Uterus (tissue), 4 donors: ENCODE results near the gene KSR2. TPM values are rescaled to one million over a fixed set of nuclear protein-coding genes. Genes with fewer than 3 reads are reported as not detected.

Experiments
- DNase-seq, 2 donors: peaks; one replicate each; pipeline ENCODE4 v3.0.0-alpha.2; 2019 to 2020
- H3K27ac ChIP-seq, 2 donors: fragments of 200-600 bp; sonication (generic); 1 replicate in 1 of 2; 2 replicates in 1 of 2; pipeline ENCODE4 v1.5.1; 2016 to 2018
- H3K27me3 ChIP-seq, 2 donors: fragments of 200-600 bp; sonication (generic); one replicate each; pipeline ENCODE4 v1.5.1; 2018 to 2019; ENCODE audit warnings: control low read depth in 1 of 2
- H3K36me3 ChIP-seq, 2 donors: fragments of 200-600 bp; sonication (generic); one replicate each; pipeline ENCODE4 v1.5.1; 2019; ENCODE audit warnings: control low read depth in 1 of 2
- H3K4me1 ChIP-seq, 2 donors: fragments of 200-600 bp; sonication (generic); one replicate each; pipeline ENCODE4 v1.5.1; 2018 to 2019; ENCODE audit warnings: control low read depth in 1 of 2
- H3K4me3 ChIP-seq, 2 donors: fragments of 200-600 bp; sonication (generic); 1 replicate in 1 of 2; 2 replicates in 1 of 2; pipeline ENCODE4 v1.5.1; 2018 to 2019; ENCODE audit warnings: mild to moderate bottlenecking in 1 of 2
- H3K9me3 ChIP-seq, 2 donors: fragments of 200-600 bp; sonication (generic); one replicate each; pipeline ENCODE4 v1.5.1; 2019; ENCODE audit warnings: control low read depth in 1 of 2
- CTCF ChIP-seq, 4 experiments: fragments of 200-600 bp in 2 of 4; fragments of 450-650 bp in 2 of 4; sonication (generic) in 2 of 4; IDR thresholded peaks; one replicate each; pipeline ENCODE4 v1.5.1; 2016 to 2019; ENCODE audit warnings: antibody characterized with exemption in 4 of 4, mild to moderate bottlenecking in 2 of 4, moderate library complexity in 1 of 4
- POLR2A ChIP-seq, 2 donors: fragments of 450-650 bp; IDR thresholded peaks; one replicate each; pipeline ENCODE4 v1.6.1; 2016; ENCODE audit warnings: antibody characterized with exemption in 2 of 2, mild to moderate bottlenecking in 1 of 2, moderate library complexity in 1 of 2
- intact Hi-C: fragments of 100-400 bp; cut with DNase I; formaldehyde crosslinking; loops from one replicate; pipeline ENCODE4 v1.15.1; 2023; ENCODE audit warnings: low total_unique reads
- total RNA-seq, 4 donors: library from RNA; depleted of rRNA in 3 of 4; stranded (reverse); fragments of >200 nt in 3 of 4; gene quantifications; one replicate each; pipeline versions ENCODE4 v1.1.0 to v1.2.4, GENCODE V29; 2014 to 2023
- donor health status: DM: yes; HTN: yes; CAD: no.

Gene KSR2
- total RNA-seq, 4 donors from 2014 or later = 0.03 to 0.28 TPM; not detected in 2

GRCh38 chr12:117914686-117915085 is 54.1 kb downstream of the KSR2 start:
- TF ChIP-seq CTCF (IDR thresholded peaks at IDR 0.05) (no peak), POLR2A (IDR thresholded peaks at IDR 0.05) (no peak)
- intact Hi-C loops = no loop called here

GRCh38 chr12:117912756-117913155 is 56.0 kb downstream of the KSR2 start:
- H3K27ac ChIP-seq = no peak overlapping the region
- H3K4me1 ChIP-seq = no peaks in the 10 kb centered on the region
- no peaks in the 10 kb centered on the region for H3K9me3 ChIP-seq
- H3K4me3 ChIP-seq = no peak overlapping the region
- DNase-seq = no peak
- no peaks in the 10 kb centered on the region for H3K36me3 ChIP-seq
- TF ChIP-seq POLR2A (IDR thresholded peaks at IDR 0.05) = no peak
- TF ChIP-seq CTCF (IDR thresholded peaks at IDR 0.05) = no peak
- intact Hi-C loops = no loop called here
- H3K27me3 ChIP-seq = no peaks in the 10 kb centered on the region

More at GRCh38 chr12:117914686-117915085, 54.1 kb downstream of the KSR2 start:
- no peaks in the 10 kb centered on the region for H3K4me1 ChIP-seq
- no peaks in the 10 kb centered on the region for H3K27me3 ChIP-seq
- H3K27ac ChIP-seq = no peak overlapping the region
- H3K36me3 ChIP-seq = no peaks in the 10 kb centered on the region
- no peak overlapping the region for H3K4me3 ChIP-seq
- DNase-seq = no peak
- H3K9me3 ChIP-seq = no peaks in the 10 kb centered on the region

- TF ChIP-seq CTCF (IDR thresholded peaks at IDR 0.05) (no peak), POLR2A (IDR thresholded peaks at IDR 0.05) (no peak)
- intact Hi-C loops = no loop called here
- no peak overlapping the region for H3K27ac ChIP-seq
Measured at GRCh38 chr12:117908411-117908810, 60.4 kb downstream of the KSR2 start.

GRCh38 chr12:117907108-117907689 is 61.6 kb downstream of the KSR2 start:
- Histone ChIP-seq H3K4me1 (no peaks in the 10 kb centered on the region), H3K27ac (no peak overlapping the region), H3K4me3 (no peak overlapping the region), H3K9me3 (no peaks in the 10 kb centered on the region), H3K27me3 (no peaks in the 10 kb centered on the region), H3K36me3 (no peaks in the 10 kb centered on the region)
- TF ChIP-seq POLR2A (IDR thresholded peaks at IDR 0.05) (no peak), CTCF (IDR thresholded peaks at IDR 0.05) (no peak)
- intact Hi-C loops = no loop called here
- no peak for DNase-seq

More at GRCh38 chr12:117908411-117908810, 60.4 kb downstream of the KSR2 start:
- Histone ChIP-seq H3K4me3 (no peak overlapping the region), H3K27me3 (no peaks in the 10 kb centered on the region), H3K9me3 (no peaks in the 10 kb centered on the region), H3K36me3 (no peaks in the 10 kb centered on the region), H3K4me1 (no peaks in the 10 kb centered on the region)
- DNase-seq = no peak

- Histone ChIP-seq H3K4me3 (no peak overlapping the region), H3K4me1 (no peaks in the 10 kb centered on the region), H3K36me3 (no peaks in the 10 kb centered on the region), H3K27ac (no peak overlapping the region), H3K9me3 (no peaks in the 10 kb centered on the region), H3K27me3 (no peaks in the 10 kb centered on the region)
- no peak for TF ChIP-seq CTCF (IDR thresholded peaks at IDR 0.05)
- intact Hi-C loops = no loop called here
- no peak for DNase-seq
Measured at GRCh38 chr12:117904051-117904450, 64.7 kb downstream of the KSR2 start.
